ENCODE measurements around the gene ARL5A. TPM values are rescaled to one million over a fixed set of nuclear protein-coding genes. Genes with fewer than 3 reads are reported as not detected.
A peak's percentile ranks its signal among the peaks of the same experiment; 100 is the strongest.

The ARL5A gene
- polyA plus RNA-seq, 3 donors, result 21.3 to 85.8 (median 74.5) TPM

DNA sequence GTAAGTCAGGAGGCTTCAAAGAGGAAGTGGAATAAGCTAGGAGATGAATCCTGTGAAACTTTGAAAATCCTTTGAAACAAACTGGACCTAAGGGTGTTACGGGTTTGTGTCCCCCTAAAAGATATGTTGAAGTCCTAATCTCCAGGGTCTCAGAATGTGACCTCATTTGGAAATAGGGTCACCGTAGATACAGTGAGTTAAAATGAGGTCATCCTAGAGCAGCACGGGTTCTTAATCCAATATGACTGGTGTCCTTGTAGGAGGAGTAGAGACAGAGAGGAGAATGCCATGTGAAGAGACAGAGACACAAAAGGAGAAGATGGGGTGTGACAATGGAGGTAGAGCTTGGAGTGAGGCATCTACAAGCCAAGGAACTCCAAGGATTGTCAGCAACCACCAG is 67.0 kb downstream of the ARL5A start:
- H3K27ac Mint-ChIP-seq, result peak overlapping the region in 1 of 7 donors; percentile 1
- H3K27me3 ChIP-seq (ENCODE audit: control insufficient read depth in 2 of 2, insufficient read depth in 2 of 2, low read length in 2 of 2), result no peaks in the 10 kb centered on the region
- H3K9me3 Mint-ChIP-seq, result no peaks in the 10 kb centered on the region

DNA sequence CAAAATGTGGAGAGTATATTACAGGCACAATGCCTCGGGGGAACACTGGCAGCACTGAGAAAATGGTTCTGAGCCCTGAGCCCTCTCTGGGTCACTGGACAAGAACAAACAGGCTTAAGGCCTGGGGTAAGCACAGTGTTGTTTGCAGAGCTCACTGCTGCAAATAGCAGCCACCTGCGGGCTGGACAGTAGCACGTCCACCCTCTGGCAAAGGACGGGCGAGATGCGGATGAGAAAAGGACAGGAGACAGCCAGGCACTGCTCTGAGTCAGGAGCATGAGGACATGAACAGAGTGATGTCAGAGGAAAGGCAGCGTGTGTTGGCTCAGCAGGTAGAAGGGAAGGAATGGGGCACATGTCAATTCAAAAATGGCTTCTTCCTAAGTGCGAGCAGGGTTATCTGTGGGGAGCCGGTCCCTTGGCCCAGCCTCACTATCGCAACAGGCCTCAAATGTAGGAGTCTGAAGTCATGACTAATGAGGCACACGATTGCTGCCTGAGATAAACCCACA is 68.0 kb downstream of the ARL5A start:
- H3K4me2 ChIP-seq (replicated peaks; ENCODE audit: extremely low read depth, low read length, poor library complexity, severe bottlenecking), result no peak overlapping the region
- Mint-ChIP-seq H3K27ac (no peak overlapping the region), H3K36me3 (peaks cover 7 to 11% of the 10 kb centered on the region in 2 donors), H3K4me1 (no peaks in the 10 kb centered on the region), H3K27me3 (ENCODE audit: low read depth in 3 of 3) (peaks cover 0 to 1% (median 0%) of the 10 kb centered on the region in 3 donors), H3K4me3 (no peak overlapping the region), H3K9me3 (no peaks in the 10 kb centered on the region)
- intact Hi-C loops (cut with micrococcal nuclease), result no loop called here
- H3K4me1 ChIP-seq (ENCODE audit: control insufficient read depth in 1 of 2, insufficient read depth in 2 of 2, low read length in 2 of 2), result no peaks in the 10 kb centered on the region
- H3K27ac ChIP-seq (ENCODE audit: low read depth in 1 of 2, low read length in 2 of 2), result no peak overlapping the region
- no peak for DNase-seq
- H3K36me3 ChIP-seq (replicated peaks in 1 of 2; ENCODE audit: control insufficient read depth in 1 of 2, insufficient read depth in 2 of 2, low read length in 2 of 2), result peaks cover 0 to 29% of the 10 kb centered on the region in 2 donors
- H3K4me3 ChIP-seq (replicated peaks in 1 of 3; ENCODE audit: low read depth in 2 of 3, low read length in 3 of 3), result no peak overlapping the region
- H3K27me3 ChIP-seq (ENCODE audit: control insufficient read depth in 2 of 2, insufficient read depth in 2 of 2, low read length in 2 of 2), result no peaks in the 10 kb centered on the region
- no peak overlapping the region for H2AFZ ChIP-seq (ENCODE audit: insufficient read depth, low read depth, low read length, poor library complexity, severe bottlenecking)
- 97% methylated on average over 9 of the region's 11 CpGs for WGBS (ENCODE audit: insufficient coverage)
- TF ChIP-seq, protein P1, sequence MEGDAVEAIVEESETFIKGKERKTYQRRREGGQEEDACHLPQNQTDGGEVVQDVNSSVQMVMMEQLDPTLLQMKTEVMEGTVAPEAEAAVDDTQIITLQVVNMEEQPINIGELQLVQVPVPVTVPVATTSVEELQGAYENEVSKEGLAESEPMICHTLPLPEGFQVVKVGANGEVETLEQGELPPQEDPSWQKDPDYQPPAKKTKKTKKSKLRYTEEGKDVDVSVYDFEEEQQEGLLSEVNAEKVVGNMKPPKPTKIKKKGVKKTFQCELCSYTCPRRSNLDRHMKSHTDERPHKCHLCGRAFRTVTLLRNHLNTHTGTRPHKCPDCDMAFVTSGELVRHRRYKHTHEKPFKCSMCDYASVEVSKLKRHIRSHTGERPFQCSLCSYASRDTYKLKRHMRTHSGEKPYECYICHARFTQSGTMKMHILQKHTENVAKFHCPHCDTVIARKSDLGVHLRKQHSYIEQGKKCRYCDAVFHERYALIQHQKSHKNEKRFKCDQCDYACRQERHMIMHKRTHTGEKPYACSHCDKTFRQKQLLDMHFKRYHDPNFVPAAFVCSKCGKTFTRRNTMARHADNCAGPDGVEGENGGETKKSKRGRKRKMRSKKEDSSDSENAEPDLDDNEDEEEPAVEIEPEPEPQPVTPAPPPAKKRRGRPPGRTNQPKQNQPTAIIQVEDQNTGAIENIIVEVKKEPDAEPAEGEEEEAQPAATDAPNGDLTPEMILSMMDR (IDR thresholded peaks at IDR 0.05), result no peak
- H4K20me1 ChIP-seq (ENCODE audit: insufficient read depth, low read length), result no peaks in the 10 kb centered on the region
- H3K9ac ChIP-seq (ENCODE audit: insufficient read depth, low read length, poor library complexity, severe bottlenecking), result no peak overlapping the region
- H3K9me3 ChIP-seq (replicated peaks in 1 of 2; ENCODE audit: control insufficient read depth in 1 of 2, insufficient read depth in 1 of 2, low read length in 2 of 2), result no peaks in the 10 kb centered on the region
- no peaks in the 10 kb centered on the region for H3K79me2 ChIP-seq (ENCODE audit: insufficient read depth, low read length)

More for the DNA sequence above, 67.0 kb downstream of the ARL5A start:
- no peak overlapping the region for H3K4me2 ChIP-seq (replicated peaks; ENCODE audit: extremely low read depth, low read length, poor library complexity, severe bottlenecking)
- WGBS (ENCODE audit: insufficient coverage), result 97% methylated on average over 3 of the region's 3 CpGs
- H3K27ac ChIP-seq (ENCODE audit: low read depth in 1 of 2, low read length in 2 of 2), result no peak overlapping the region
- peaks cover 2 to 37% of the 10 kb centered on the region in 2 donors for H3K36me3 ChIP-seq (replicated peaks in 1 of 2; ENCODE audit: control insufficient read depth in 1 of 2, insufficient read depth in 2 of 2, low read length in 2 of 2)
- Mint-ChIP-seq H3K27me3 (ENCODE audit: low read depth in 3 of 3) (peaks cover 0 to 1% (median 0%) of the 10 kb centered on the region in 3 donors), H3K4me1 (peaks cover 3% of the 10 kb centered on the region), H3K36me3 (peaks cover 13 to 18% of the 10 kb centered on the region in 2 donors), H3K4me3 (no peak overlapping the region)
- H3K79me2 ChIP-seq (ENCODE audit: insufficient read depth, low read length), result no peaks in the 10 kb centered on the region
- no peak overlapping the region for H2AFZ ChIP-seq (ENCODE audit: insufficient read depth, low read depth, low read length, poor library complexity, severe bottlenecking)
- H3K4me3 ChIP-seq (replicated peaks in 1 of 3; ENCODE audit: low read depth in 2 of 3, low read length in 3 of 3), result no peak overlapping the region
- intact Hi-C loops (cut with micrococcal nuclease), result no loop called here
- H3K4me1 ChIP-seq (ENCODE audit: control insufficient read depth in 1 of 2, insufficient read depth in 2 of 2, low read length in 2 of 2), result no peaks in the 10 kb centered on the region
- DNase-seq, result no peak
- no peak overlapping the region for H3K9ac ChIP-seq (ENCODE audit: insufficient read depth, low read length, poor library complexity, severe bottlenecking)
- no peaks in the 10 kb centered on the region for H3K9me3 ChIP-seq (replicated peaks in 1 of 2; ENCODE audit: control insufficient read depth in 1 of 2, insufficient read depth in 1 of 2, low read length in 2 of 2)
- TF ChIP-seq, protein P1 (IDR thresholded peaks at IDR 0.05), result no peak
- H4K20me1 ChIP-seq (ENCODE audit: insufficient read depth, low read length), result no peaks in the 10 kb centered on the region

All from CD14-positive monocyte (primary cell).